ENCODE measurements around the gene KLF3. TPM values are rescaled to one million over a fixed set of nuclear protein-coding genes. Genes with fewer than 3 reads are reported as not detected.

Gene KLF3
- total and polyA plus RNA-seq, 2 of the 8 experiments (the other 6 are each of a cell fraction or from before 2014, with no cell fraction given) = 8.0 to 14.9 TPM

GRCh38 chr4:38711066-38711465, 47.1 kb downstream of the KLF3 start:
- no peak overlapping the region for H2BK5ac ChIP-seq (ENCODE audit: low read depth, low read length)
- H3K18ac ChIP-seq (ENCODE audit: extremely low read depth, low read length) = no peak overlapping the region
- H2BK20ac ChIP-seq (ENCODE audit: low read length) = no peak overlapping the region
- WGBS, 2 experiments (ENCODE audit: extremely low coverage in 1 of 2, insufficient coverage in 1 of 2, insufficient read length in 1 of 2, insufficient replicate concordance in 2 of 2, low coverage in 1 of 2, low lambda C conversion rate in 2 of 2, missing lambda C conversion rate in 1 of 2) = 73% methylated on average over 2 of the region's 2 CpGs; no CpG with 5 or more reads in 1 of the 2 experiments
- H3K4ac ChIP-seq (replicated peaks; ENCODE audit: insufficient read length, low read depth, low read length) = no peak overlapping the region
- no peak for DNase-seq (ENCODE audit: low read depth in 1 of 2, low spot score in 2 of 2)
- no peak overlapping the region for H3K4me3 ChIP-seq (ENCODE audit: extremely low read depth in 1 of 4, insufficient read depth in 2 of 4, low read depth in 3 of 4, low read length in 4 of 4)
- ChIA-PET POLR2A (ENCODE audit: partially characterized antibody) (interaction anchor here (1.1 kb wide), 1 partner anchor 180 kb away, joined by 3 read pairs; no protein-coding TSS in a partner anchor), CTCF (ENCODE audit: partially characterized antibody) (interaction anchor here (1.7 kb wide), 1 partner anchor 20 kb away, joined by 4 read pairs; no protein-coding TSS in a partner anchor)
- H4K91ac ChIP-seq (replicated peaks; ENCODE audit: insufficient read length, low read length) = no peak overlapping the region
- no peak overlapping the region for H3K27ac ChIP-seq (ENCODE audit: low read depth, low read length)
- H3K79me1 ChIP-seq (ENCODE audit: low read depth, low read length) = no peaks in the 10 kb centered on the region
- no peaks in the 10 kb centered on the region for H4K20me1 ChIP-seq (replicated peaks in 1 of 2; ENCODE audit: control insufficient read depth in 1 of 2, insufficient read depth in 2 of 2, low read length in 2 of 2)
- H3K23me2 ChIP-seq (ENCODE audit: low read depth, low read length) = no peaks in the 10 kb centered on the region
- H3K4me2 ChIP-seq (ENCODE audit: insufficient read depth in 1 of 2, low read depth in 2 of 2, low read length in 2 of 2) = no peak overlapping the region
- H3K56ac ChIP-seq (replicated peaks; ENCODE audit: insufficient read length, low read depth, low read length) = no peak overlapping the region
- no peak overlapping the region for H2AFZ ChIP-seq (ENCODE audit: low read length)
- no peak overlapping the region for H3K23ac ChIP-seq (ENCODE audit: insufficient read length)
- H3K9ac ChIP-seq (replicated peaks in 1 of 4; ENCODE audit: extremely low read depth in 1 of 4, low read depth in 3 of 4, low read length in 3 of 4) = no peak overlapping the region
- no peaks in the 10 kb centered on the region for H3K4me1 ChIP-seq (replicated peaks in 1 of 4; ENCODE audit: control insufficient read depth in 3 of 4, insufficient read depth in 4 of 4, low read length in 3 of 4)
- H2AK5ac ChIP-seq (ENCODE audit: low read depth, low read length) = no peak overlapping the region
- H3K27me3 ChIP-seq (replicated peaks in 1 of 4; ENCODE audit: control insufficient read depth in 3 of 4, extremely low read depth in 1 of 4, insufficient read depth in 3 of 4, low read length in 3 of 4) = no peaks in the 10 kb centered on the region
- no peak overlapping the region for H4K8ac ChIP-seq (ENCODE audit: extremely low read depth, insufficient read depth, low read length)
- H4K5ac ChIP-seq (ENCODE audit: insufficient read length, low read depth, low read length) = no peak overlapping the region
- H3K14ac ChIP-seq (ENCODE audit: insufficient read length) = no peak overlapping the region
- no peak overlapping the region for H2BK15ac ChIP-seq (ENCODE audit: low read length)
- H2BK120ac ChIP-seq (replicated peaks; ENCODE audit: low read depth, low read length) = no peak overlapping the region
- no peaks in the 10 kb centered on the region for H3K79me2 ChIP-seq (ENCODE audit: control insufficient read depth in 1 of 2, insufficient read depth in 2 of 2, low read length in 2 of 2)
- H3K36me3 ChIP-seq (ENCODE audit: control insufficient read depth in 2 of 4, insufficient read depth in 4 of 4, low read length in 3 of 4) = no peaks in the 10 kb centered on the region
- no peak overlapping the region for H2BK12ac ChIP-seq (ENCODE audit: low read depth, low read length)
- no peak for FAIRE-seq
- no peaks in the 10 kb centered on the region for H3K9me3 ChIP-seq (ENCODE audit: insufficient read depth in 2 of 2, low read depth in 1 of 2, low read length in 1 of 2)
- TF ChIP-seq CBX5 (IDR thresholded peaks at IDR 0.05; ENCODE audit: low read depth, low read length) (no peak), RNF2 (IDR thresholded peaks at IDR 0.05; ENCODE audit: borderline replicate concordance, low read depth, low read length, missing control alignments, poor library complexity, severe bottlenecking) (no peak), RBBP5 (IDR thresholded peaks at IDR 0.05; ENCODE audit: borderline replicate concordance, low read depth, low read length) (no peak), GTF2F1 (IDR thresholded peaks at IDR 0.05; ENCODE audit: borderline replicate concordance, low read depth, low read length) (no peak), ZNF274 (IDR thresholded peaks at IDR 0.05; ENCODE audit: borderline replicate concordance, extremely low read depth, low read length) (no peak), POLR2A (IDR thresholded peaks at IDR 0.05; ENCODE audit: control extremely low read depth in 1 of 2, low read depth in 2 of 2, low read length in 2 of 2) (no peak), CREB1 (IDR thresholded peaks at IDR 0.05) (no peak), POLR2AphosphoS5 (IDR thresholded peaks at IDR 0.05; ENCODE audit: low read depth, low read length) (no peak), TBP (IDR thresholded peaks at IDR 0.05; ENCODE audit: low read depth, low read length) (no peak), ATF3 (IDR thresholded peaks at IDR 0.05; ENCODE audit: insufficient read depth, low read depth, low read length) (no peak), KDM1A (IDR thresholded peaks at IDR 0.05; ENCODE audit: borderline replicate concordance, low read length) (no peak)
